Breast epithelium (tissue), 3 donors: Measurements from ENCODE around the gene IL37.

Experiments used
- POLR2A ChIP-seq: fragments of 450-650 bp; IDR thresholded peaks from one replicate; pipeline ENCODE4 v1.6.1; 2016; ENCODE audit warnings: antibody characterized with exemption, mild to moderate bottlenecking, moderate library complexity
- POLR2AphosphoS5 ChIP-seq, 3 donors: sonication (generic); formaldehyde crosslinking; IDR thresholded peaks; one replicate each; pipeline ENCODE4 v1.6.1; 2017; ENCODE audit warnings: antibody characterized with exemption in 3 of 3
- TF ChIP-seq, protein P1 (sequence below), 3 donors: fragments of 450-650 bp; IDR thresholded peaks; one replicate each; pipeline ENCODE4 v1.5.1; 2016 to 2017; ENCODE audit warnings: antibody characterized with exemption in 3 of 3, mild to moderate bottlenecking in 3 of 3, moderate library complexity in 3 of 3

DNA sequence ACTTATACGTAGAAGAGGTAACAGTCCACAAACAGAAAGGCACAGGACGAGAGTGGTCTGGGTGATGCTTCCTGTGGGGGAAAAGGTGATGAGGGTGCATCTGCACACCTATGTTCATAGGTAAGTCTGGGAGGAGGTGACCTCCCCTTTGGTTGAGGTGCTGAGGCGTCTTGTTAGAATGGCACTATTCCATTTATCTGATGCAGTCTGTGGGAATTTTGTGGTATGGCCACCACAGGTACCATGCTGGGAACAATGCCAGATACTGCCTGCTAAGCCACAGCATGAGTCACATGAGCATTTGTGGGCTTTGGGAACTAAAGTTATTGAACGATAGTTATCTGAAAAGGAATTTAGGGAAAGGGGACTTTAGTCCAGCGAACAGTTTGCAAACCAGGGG is 27.9 kb downstream of the IL37 start:
- TF ChIP-seq, protein P1, sequence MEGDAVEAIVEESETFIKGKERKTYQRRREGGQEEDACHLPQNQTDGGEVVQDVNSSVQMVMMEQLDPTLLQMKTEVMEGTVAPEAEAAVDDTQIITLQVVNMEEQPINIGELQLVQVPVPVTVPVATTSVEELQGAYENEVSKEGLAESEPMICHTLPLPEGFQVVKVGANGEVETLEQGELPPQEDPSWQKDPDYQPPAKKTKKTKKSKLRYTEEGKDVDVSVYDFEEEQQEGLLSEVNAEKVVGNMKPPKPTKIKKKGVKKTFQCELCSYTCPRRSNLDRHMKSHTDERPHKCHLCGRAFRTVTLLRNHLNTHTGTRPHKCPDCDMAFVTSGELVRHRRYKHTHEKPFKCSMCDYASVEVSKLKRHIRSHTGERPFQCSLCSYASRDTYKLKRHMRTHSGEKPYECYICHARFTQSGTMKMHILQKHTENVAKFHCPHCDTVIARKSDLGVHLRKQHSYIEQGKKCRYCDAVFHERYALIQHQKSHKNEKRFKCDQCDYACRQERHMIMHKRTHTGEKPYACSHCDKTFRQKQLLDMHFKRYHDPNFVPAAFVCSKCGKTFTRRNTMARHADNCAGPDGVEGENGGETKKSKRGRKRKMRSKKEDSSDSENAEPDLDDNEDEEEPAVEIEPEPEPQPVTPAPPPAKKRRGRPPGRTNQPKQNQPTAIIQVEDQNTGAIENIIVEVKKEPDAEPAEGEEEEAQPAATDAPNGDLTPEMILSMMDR (IDR thresholded peaks at IDR 0.05) = no peak
- no peak for TF ChIP-seq POLR2A
- TF ChIP-seq POLR2AphosphoS5 (IDR thresholded peaks at IDR 0.05) = no peak
